ENCODE data around the gene ZCCHC17.
"Not testable (repeated sequence)": the region's sequence is repeated elsewhere in the genome, so short reads cannot be mapped to it uniquely, and the experiment has no call there.

ZCCHC17 gene, protein sequence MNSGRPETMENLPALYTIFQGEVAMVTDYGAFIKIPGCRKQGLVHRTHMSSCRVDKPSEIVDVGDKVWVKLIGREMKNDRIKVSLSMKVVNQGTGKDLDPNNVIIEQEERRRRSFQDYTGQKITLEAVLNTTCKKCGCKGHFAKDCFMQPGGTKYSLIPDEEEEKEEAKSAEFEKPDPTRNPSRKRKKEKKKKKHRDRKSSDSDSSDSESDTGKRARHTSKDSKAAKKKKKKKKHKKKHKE

DNA sequence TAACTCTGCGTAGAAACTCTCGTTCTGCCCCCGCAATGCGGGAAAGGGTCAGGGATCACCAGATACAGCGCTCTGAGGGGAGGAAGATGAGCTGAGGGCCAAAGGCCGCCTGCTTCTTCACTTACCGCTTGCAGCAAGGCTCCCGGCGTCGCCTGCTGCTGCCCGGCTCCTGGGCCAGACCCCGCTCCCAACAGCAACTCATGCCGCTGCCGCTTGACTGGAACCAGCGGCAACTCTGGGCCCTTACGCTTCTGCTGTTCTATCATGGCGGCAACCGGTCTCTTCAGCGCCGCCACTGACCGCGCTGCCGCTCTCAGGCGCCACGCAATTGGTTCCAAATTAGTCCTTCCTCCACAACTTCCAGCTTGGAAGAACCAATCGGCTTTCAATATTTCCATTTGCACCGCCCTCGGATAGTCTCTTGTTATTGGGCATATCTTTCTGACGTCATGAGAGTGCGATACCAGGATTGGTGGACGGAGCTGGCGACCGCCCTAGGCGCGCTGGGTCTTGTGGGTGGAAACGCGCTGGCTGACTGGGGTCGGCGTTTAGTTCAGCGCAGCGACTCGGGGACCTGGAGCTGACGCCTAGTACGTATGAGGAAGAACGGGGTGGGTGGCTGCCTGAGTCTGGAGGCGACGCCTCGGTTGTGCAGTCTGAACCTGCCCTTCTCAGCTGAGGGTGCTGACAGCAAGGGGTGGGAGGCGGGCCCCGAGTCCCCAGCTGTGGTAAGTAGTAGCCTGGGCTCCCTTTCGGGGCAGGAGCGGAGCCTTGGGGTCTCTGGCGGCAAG lies at the start of gene ZCCHC17, which contains the start of gene SNRNP40:
TSS of gene ZCCHC17 (plus strand) at position 547 of the 791 bp plus-strand sequence. CDS start 13,067 bp downstream, outside the sequence.
TSS of gene SNRNP40 (minus strand) at position 303 of the 791 bp plus-strand sequence. CDS start at position 266, 37 bp downstream.
- FAIRE-seq (peak; percentile 73), DNase-seq (ENCODE audit: low spot score) (peak; percentile 98)

DNA sequence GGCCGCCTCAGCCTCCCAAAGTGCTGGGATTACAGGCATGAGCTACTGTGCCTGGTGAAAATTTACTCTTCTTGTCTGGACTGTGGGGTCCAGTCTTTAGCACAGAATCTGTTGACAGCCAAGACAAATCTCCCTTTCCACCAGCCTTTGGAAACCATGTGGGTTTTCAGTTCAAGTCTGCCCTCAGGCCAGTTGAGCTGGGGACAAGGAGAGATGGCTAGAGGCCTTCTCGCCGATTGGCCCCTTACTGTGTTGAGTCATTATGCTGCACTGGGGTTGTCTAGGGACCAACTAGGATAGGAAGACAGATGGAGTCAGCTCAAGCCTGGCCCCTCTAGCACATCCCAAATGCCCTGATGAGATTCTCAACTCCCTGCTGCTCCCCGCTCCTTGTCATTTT lies 48.6 kb upstream of the ZCCHC17 start:
- no peak for FAIRE-seq

DNA sequence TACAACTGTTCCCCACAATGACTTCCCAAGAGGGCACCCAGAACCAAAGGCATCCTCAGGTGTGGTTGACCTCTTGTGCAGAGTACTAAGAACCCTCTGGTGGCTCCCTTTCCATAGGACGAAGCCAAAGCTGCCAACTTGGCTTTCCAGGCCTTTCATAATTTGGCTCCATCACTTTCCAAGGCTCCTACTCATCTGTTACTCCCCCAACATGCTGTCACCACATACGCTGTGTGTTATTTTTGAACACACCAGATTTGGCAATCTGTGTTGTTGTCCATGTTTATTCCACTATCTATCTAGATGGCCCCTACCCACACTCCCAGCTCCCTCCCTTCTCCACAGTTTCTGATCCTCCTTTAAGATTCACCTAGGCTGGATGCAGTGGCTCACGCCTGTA lies 47.0 kb upstream of the ZCCHC17 start:
- FAIRE-seq (no peak), DNase-seq (ENCODE audit: low spot score) (no peak)

More for the DNA sequence above, 48.6 kb upstream of the ZCCHC17 start:
- no peak for DNase-seq (ENCODE audit: low spot score)

DNA sequence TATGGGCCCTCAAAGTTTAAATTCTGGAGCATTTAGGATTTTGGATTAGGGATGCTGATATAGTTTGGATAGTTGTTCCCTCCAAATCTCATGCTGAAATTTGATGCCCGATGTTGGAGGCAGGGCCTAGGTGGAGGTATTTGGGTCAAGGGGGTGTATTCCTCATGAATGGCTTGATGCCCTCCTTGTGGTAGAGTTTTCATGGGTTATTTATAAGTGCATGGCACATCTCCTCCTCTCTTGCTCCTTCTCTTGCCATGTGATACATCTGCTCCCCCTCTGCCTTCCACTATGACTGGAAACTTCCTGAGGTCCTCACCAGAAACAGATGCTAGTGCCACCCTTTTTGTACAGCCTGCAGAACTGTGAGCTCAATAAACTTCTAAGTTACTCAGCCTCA lies 39.6 kb upstream of the ZCCHC17 start:
- FAIRE-seq (no peak), DNase-seq (ENCODE audit: low spot score) (no peak)

DNA sequence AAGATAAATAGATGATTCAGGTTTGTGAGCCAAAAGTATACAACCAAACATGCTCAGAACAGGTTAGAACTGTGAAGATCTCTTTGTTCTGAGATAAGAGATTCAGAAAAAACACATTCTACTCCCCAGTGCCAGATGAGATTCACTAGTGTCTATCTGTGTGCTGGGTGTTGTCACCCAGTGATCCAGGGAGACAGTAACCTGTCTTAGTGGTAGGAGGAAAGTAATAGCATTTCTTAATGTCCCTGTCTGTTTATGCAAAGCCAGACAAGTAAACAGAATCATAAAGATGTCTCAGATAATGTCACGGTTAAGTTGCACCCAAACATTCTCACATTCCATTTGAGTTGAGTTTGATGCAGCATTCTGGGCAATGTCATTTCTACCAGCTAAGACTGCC lies 38.3 kb upstream of the ZCCHC17 start:
- FAIRE-seq (no peak), DNase-seq (ENCODE audit: low spot score) (no peak)

DNA sequence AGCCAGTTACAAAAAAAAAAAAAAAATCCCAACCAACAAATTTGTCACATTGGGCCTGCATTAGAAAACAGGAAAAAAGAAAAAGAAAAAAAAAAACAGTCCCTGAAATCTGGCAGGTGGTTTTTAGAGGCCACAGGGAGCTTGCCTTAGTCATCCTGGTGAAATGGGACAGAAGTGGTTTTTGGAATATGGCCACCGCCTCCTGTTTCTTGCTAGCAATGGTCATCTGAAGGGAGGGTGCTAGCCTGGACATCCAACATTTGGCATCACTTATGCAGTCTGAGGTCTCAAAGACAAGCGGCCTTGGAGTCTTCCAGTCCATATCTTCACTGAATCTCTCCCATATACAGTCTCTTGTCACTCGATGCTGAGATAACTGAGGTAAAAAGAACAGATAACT lies 37.1 kb upstream of the ZCCHC17 start:
- no peak for DNase-seq (ENCODE audit: low spot score)
- no peak for FAIRE-seq

DNA sequence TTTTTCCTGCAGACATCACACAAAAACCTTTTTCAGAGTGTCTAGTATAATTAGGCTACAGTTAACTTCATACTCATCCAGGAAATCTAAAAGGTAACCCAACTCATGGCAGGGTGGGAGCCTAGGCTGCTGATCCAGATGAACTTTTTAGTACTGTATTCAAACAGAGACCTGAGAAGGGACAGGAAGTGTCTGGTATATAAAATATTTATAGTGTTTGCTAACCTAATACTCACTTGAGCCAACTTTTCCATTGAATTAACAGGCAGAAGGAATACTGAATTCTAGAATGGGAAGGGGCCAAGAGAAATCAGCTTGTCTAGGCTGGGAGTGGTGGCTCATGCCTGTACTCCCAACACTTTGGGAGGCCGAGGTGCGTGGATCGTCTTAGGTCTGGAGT lies 34.9 kb upstream of the ZCCHC17 start:
- DNase-seq (ENCODE audit: low spot score) (no peak), FAIRE-seq (no peak)

DNA sequence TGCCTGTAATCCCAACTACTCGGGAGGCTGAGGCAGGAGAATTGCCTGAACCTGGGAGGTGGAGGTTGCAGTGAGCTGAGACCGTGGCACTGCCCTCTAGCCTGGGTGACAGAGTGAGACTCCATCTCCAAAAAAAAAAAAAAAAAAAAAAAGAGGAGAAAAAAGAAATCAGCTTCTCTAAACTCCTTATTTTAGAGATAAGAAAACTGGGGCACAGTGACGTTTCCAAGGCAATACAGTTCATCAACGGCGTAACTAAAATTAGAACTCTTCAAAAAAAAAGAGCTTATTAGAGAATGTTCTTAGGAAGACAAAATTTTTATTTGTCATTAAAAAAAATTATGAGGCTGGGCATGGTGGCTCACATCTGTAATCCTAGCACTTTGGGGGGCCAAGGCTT lies 34.4 kb upstream of the ZCCHC17 start:
- not testable (repeated sequence) for FAIRE-seq; DNase-seq (ENCODE audit: low spot score)

DNA sequence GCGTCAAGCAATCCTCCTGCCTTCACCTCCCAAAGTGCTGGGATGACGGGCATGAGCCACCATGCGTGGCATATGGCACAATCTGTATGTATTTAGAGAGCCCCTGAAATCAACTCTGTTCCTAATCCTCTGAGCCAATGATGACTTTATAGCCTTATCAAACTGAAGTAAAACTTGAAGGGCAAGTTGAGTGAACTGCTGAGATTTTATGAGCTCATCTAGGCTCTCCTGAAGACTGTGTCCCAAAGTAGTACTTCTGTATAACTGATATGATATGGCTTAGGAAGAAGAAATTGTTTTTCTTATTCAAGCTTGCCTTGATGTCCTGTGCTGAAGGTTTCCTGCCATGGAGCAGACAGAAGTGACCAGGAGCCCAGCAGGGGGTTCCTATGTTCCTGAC lies 33.4 kb upstream of the ZCCHC17 start:
- no peak for FAIRE-seq
- DNase-seq (ENCODE audit: low spot score): no peak

DNA sequence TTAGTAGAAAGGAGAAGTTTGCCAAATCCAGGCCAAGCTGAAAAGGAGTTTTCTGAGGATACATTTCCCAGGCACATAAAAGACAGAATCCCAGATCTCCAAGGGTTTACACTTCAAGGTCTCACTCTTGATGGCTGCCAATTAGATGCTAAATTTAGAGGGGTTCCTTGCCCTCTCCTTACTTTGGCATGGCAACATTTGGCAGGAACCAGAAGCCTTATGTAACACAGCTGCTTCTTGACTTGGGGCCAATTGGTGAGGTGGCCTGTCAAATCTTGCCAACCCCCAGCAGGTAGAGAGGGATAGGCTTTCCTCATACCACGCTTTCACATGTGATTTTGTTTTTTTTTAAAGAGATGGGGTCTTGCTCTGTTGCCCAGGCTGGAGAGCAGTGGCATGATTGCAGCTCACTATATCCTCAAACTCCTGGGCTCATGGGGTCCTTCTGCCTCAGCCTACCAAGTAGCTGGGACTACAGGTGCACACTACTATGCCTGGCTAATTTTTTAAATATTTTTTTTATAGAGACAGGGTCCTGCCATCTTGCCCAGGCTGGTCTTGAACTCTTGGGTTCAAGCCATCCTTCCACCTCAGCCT lies 31.9 kb upstream of the ZCCHC17 start:
- FAIRE-seq (no peak), DNase-seq (ENCODE audit: low spot score) (no peak)

DNA sequence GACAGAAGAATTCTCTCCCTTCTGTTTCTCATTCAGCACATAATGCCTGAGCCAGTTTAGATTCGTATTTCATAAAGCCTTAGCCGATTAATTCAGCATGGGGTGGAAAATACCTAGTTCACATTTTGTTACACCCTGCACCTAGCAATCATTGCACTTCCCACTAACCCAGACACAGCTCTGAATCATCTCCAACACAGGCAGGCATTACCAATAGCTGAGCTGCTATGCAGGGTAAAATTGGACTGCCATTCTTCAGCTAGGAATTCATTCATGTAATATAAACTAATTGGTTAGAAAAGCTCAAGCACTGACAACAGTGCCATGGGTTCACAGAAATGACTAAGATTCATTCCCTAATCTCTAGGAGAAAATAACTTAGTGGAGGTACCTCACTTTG lies 30.3 kb upstream of the ZCCHC17 start:
- DNase-seq (ENCODE audit: low spot score): no peak
- no peak for FAIRE-seq

DNA sequence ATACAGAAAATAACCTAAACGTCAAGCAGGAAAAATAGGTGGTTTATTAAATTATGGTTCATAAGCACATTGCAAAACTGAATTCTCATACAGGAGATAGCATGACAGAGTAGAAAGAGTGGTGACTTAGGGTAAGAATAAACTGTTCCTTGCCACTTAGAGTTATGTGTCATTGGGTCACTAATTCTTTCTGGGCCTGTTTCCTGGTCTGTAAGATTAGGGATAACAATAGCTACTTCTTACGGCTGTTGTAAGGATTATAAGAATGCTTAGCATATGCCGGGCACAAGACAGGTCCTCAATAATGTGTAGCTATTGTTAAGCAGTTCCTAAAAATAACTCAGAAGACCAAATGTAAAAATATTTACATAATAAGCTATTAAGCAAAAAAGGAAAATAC lies 24.5 kb upstream of the ZCCHC17 start:
- DNase-seq (ENCODE audit: low spot score): no peak
- no peak for FAIRE-seq

DNA sequence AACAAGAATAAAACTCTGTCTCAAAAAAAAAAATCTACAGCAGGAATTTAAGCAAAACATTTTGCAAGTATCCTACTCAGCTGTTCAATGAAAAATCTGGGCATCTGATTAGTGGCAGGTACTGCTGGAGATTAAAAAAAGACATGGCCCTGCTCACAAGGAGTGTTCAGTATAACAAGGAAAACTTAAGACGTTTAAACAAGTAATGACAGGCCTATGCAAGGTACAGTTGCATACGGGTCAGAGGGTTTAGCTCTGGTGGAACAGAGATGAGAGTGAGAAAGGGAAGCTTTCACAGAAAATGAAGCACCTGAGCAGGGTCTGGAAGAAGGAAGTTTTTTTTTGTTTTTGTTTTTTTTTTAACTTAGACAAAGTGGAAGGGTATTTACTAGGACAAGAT lies 23.2 kb upstream of the ZCCHC17 start:
- FAIRE-seq (no peak), DNase-seq (ENCODE audit: low spot score) (no peak)

DNA sequence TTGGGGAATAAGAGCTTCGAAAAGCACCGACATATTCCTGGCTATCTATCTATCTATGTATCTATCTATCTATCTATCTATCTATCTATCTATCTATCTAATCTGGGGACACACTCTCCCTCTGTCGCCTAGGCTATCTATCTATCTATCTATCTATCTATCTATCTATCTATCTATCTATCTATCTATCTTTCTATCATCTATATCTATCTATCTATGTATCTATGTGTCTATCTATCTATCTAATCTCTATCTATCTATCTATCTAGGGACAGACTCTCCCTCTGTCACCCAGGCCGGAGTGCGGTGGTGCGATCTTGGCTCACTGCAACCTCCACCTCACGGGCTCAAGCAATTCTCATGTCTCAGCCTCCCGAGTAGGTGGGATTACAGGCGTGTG lies 14.4 kb upstream of the ZCCHC17 start:
- DNase-seq (ENCODE audit: low spot score): not testable (repeated sequence)

DNA sequence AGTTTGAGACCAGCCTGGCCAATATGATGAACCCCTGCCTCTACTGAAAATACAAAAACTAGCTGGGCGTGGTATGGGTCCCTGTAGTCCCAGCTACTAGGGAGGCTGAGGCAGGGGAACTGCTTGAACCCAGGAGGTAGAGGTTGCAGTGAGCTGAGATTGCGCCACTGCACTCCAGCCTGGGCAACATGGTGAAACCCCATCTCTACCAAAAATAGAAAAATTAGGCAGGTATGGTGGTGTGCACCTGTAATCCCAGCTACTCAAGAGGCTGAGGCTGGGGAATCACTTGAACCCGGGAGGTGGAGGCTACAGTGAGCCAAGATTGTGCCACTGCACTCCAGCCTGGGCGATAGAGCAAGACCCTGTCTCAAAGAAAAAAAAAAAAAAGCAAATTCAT lies 9.0 kb upstream of the ZCCHC17 start:
- DNase-seq (ENCODE audit: low spot score); FAIRE-seq: not testable (repeated sequence)

More for the DNA sequence above, 14.4 kb upstream of the ZCCHC17 start:
- FAIRE-seq: not testable (repeated sequence)

DNA sequence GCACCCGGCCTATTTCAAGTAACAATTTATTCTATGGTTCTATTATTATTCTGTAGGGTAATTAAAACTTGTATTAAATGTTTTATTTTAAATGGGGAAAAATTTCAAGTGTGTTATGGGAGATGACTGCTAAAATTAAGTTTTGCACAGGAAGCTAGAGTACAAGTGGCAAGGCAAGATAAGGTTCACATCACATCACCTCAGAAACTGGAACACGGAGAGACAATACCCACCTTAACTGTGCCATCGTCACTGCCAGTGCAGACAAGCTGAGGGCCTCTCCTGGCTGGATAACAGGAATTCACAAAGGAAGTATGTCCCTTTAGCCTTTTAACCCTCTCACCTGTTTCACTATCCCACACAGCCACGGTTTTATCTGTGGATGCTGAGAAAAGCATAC lies 7.8 kb upstream of the ZCCHC17 start:
- no peak for FAIRE-seq
- no peak for DNase-seq (ENCODE audit: low spot score)

DNA sequence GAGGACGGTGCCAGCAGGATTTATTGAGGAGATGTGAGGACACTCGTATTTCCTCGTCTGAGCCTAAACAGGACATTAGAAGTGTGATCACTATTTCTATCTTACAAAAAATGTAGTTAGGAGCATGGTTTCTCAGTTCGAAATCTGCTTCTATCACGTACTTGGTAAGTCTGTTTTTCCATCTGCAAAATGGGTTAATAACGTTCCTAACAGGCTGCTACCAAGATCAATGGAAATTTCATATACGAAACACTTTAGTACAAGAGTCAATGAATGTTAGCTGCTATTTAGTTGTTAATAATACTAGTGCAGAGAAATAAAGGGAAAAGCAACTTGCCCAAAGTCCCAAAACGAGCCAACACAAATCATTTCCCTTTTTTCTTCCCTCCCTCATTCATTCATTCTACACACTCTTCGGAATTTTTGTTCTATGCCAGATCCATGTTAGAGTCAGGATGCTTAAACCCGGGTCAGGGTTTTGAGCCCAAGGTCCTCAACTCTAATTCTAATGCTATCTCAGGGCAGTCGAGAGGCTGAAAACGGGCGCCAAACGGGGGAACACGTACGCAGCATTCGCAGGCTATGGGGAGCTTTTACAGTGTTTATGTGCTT lies 852 bp upstream of the ZCCHC17 start:
- DNase-seq (ENCODE audit: low spot score) (no peak), FAIRE-seq (no peak)

DNA sequence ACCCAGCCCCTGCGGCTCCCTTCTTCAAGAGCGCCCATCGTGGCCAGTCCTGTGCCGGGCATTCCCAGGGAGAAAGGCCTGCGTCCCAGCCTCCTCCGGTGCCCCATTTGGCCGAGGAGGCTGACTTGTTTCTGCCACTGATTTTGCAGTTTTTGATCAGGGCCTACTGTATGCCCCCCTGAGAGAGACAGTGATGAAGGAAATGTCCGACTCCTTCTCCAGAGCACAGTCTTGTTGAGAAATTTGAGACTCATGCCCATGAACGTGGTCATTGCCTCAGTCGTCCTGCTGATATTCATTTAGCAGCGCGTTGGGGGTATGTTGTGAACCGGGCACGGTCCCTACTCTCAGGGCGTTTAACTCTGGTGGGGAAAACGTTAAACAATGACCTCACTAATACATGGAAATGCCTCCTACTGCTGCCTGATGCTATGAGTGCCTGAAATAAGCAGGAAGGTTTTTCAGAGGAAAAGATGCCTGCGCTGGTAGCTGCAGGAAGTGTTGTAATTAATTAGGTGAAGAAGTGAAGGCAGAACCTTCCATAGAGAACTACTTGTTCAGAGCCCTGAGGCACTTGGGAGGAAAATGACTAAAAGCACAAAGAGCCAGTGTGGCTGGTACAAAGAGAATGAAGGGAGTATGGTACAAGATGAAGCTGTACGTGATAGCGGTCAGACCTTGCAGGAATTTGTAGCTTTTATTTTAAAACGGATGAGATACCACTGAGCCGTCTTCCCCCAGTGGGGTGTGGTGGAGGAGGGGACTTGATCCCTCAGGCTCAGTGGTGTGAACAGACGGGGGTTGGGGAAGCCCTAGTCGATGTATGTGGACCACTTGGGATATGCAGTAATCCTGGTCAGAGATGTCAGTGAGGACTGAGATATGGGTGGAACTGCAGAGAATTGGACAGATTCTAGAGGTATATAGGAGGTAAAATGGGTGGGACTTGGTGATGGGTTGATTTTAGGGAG lies 730 bp downstream of the ZCCHC17 start:
- DNase-seq (ENCODE audit: low spot score) (no peak), FAIRE-seq (no peak)

DNA sequence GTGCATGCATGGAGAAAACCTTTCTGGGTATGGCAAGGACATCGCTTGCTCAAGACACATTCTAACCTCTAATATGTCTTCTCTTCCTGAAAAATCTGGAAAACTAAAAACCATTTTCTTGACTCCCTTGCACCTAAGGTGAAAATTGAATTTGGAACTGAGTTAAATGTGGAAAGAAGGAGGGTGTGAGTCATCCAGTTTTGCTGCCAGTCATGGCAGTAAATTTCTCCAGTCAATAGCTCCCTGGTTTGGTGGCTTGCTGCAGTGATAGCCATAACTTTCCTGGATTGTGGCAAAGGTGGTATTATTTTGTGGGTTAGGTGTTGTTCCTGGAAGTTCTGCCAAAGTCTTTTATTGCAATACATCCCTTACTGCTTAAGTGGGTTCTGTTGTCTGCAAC lies 2.5 kb downstream of the ZCCHC17 start:
- DNase-seq (ENCODE audit: low spot score): no peak
- FAIRE-seq: no peak

DNA sequence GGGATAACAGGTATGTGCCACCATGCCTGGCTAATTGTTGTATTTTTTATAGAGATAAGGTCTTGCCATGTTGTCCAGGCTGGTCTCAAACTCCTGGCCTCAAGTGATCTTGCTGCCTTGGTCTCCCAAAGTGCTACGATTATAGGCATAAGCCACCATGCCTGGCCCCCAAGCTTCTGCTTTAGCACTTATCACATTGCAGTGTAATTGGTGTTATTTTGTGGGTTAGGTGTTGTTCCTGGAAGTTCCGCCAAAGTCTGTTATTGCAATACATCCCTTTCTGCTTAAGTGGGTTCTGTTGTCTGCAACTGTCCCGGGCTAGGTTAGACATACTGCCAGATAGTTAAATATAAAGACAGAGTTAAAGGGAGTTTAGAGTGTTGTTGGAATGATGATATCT lies 3.4 kb downstream of the ZCCHC17 start:
- FAIRE-seq: no peak
- DNase-seq (ENCODE audit: low spot score): no peak
